GM12873 (cell line): ENCODE data around the gene SLC26A4.

Experiments
- TF ChIP-seq, protein P1 (sequence below): IDR thresholded peaks from 2 replicates; pipeline ENCODE4 v1.5.1; 2012; ENCODE audit warnings: low read depth, mild to moderate bottlenecking, moderate library complexity, low read length, control low read depth; ENCODE audit not compliant: insufficient read depth; ENCODE audit errors: missing control alignments

The SLC26A4 gene

DNA sequence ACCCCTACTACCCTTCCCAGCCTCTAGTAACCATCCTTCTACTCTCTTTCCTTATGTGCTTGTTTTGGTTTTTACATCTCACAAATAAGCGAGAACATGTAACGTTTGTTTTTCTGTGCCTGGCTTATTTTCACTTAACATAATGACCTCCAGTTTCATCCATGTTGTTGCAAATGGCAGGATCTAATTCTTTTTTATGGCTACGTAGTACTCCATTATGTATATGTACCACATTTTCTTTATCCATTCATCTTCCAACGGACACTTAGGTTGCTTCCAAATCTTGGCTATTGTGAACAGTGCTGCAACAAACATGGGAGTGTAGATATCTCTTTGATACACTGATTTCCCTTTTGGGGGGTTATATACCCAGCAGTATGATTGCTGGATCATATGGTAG is 33.6 kb upstream of the SLC26A4 start:
- TF ChIP-seq, protein P1, sequence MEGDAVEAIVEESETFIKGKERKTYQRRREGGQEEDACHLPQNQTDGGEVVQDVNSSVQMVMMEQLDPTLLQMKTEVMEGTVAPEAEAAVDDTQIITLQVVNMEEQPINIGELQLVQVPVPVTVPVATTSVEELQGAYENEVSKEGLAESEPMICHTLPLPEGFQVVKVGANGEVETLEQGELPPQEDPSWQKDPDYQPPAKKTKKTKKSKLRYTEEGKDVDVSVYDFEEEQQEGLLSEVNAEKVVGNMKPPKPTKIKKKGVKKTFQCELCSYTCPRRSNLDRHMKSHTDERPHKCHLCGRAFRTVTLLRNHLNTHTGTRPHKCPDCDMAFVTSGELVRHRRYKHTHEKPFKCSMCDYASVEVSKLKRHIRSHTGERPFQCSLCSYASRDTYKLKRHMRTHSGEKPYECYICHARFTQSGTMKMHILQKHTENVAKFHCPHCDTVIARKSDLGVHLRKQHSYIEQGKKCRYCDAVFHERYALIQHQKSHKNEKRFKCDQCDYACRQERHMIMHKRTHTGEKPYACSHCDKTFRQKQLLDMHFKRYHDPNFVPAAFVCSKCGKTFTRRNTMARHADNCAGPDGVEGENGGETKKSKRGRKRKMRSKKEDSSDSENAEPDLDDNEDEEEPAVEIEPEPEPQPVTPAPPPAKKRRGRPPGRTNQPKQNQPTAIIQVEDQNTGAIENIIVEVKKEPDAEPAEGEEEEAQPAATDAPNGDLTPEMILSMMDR: no peak

DNA sequence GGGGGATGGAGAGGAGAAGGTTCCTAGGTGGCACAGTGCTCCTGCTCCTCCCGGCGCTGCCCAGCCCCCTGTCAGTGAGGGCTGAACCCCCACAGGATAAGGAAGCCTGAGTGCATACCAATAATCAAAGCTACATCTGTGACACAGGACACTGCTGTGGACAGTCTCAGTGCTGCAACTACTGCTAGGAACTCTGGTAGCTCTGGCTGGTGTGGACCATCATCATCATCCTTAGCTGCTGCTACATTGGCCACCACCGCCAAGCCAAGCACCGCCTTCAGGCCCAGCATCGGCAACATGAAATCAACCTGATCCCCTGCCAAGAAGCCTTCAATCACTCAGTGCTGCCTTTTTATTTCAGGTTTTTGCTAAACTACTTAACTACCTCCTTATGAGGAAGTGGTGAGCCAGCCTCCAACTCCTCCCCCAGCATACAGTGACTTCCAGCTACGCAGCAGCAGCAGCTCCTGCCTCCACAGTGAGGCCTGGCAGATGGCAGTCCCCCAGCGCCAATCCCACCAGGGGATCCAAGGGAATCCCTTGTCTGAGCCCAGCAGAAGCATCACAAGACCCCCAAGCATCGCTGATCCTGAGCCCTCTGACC is 32.1 kb upstream of the SLC26A4 start:
- TF ChIP-seq, protein P1: no peak

DNA sequence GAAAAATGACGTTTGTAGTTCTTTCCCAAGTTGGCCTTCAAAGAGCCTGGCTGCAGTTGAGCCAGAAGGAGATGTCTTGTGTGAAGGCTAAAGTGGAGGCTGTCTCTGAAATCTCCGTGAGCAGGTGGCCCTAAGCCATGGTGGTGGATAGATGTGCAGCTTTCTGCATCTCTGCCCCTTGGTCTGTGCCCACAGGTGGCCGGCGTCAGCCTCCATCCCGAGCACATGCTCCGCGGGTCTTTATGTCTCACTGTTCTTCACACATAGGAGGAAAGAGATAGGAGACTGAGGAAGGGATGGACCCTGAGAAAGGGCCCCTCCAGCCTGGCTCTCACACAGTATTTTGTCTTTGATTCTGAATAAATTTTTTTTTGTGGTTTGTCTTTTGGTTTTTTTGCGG is 30.3 kb upstream of the SLC26A4 start:
- TF ChIP-seq, protein P1: no peak

DNA sequence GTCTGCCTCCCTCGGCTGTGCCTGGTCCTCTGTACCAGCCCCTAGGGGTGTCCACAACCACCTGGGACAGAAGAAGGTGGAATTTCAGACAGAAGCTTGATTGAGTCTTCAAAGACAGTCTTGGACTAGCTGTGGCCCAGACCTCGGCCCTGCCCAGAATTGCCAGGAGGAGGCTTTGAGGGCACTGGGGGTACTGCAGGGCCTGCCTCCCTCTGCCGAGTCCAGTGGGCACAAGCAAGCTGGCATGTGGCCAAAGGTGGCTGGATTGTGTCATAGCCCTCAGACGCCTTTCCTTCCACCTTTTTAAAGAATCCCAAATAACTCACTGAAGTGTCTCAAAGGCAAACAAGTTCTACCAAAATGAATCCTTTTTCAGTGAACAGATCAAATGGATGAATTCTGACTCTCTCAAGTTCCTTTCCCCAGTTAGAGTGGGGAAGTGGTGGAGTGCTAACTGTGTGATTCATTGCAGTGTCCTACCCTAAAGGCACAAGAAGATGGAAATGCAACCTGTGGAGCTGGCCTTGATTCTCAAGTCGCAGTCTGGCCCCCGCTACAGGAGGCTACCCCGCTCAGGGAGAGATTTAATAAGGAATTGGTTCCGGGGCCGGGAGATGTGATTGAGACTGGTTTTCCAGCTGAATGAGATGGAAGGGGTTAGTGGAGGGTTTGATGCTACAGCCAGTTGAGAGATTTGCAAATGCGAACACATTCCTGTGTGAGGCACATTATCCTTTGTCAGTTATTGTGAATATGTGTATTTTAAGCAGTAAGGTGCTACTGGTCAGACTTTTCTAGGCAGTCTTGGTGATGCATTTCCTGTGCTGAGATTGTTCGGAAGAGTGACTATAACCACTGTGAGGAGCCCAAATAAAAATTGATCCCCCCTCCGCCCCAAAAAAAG is 28.8 kb upstream of the SLC26A4 start:
- TF ChIP-seq, protein P1: no peak

DNA sequence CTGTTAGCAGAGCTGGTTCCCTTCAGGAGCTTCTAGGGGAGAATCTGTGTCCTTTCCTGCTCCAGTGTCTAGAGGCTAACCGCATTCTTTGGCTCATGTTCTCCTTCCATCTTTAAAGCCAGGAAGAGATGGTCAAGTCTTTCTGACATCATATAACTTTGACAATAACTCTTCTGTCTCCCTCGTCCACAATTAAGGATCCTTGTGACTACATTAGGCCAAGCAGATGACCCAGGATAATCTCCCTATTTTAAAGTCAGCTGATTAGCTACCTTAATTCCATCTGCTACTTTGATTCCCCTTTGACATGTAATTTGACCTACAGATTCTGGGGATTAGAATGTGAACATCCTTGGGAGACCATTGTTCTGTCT is 28.1 kb upstream of the SLC26A4 start:
- TF ChIP-seq, protein P1: no peak

DNA sequence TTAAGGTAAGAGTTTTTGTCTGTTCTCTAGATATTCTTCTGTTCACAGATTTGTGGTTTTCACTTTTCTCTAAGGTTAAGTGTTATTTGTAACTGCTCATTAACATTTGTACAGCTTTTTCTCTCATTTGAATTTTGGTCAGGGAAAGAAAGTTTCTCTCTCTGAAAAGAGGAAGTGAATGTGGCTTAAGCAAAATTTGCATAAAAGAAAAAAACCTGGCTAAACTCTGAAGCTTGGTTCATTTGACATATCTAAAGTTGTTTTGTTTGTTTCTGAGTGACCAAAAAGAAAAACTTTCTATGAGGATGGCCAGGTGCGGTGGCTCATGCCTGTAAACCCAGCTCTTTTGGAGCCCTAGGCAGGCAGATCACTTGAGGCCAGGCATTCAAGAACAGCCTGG is 22.0 kb upstream of the SLC26A4 start:
- TF ChIP-seq, protein P1: no peak

DNA sequence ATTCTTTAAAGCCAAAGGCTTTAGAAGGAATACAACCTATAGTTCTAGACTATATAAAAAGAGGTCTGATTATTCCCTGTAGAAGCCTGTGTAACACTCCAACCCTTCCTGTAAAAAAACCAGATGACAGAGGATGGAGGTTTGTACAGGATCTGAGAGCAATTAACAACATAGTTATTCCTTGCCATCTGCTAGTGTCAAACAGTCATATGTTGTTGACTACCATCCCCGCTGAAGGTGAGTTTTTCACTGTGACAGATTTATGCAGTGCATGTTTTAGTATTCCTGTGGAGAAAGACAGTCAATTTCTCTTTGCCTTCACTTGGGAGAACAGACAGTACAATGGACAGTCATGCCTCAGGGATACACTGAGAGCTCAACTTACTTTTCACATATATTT is 19.0 kb upstream of the SLC26A4 start:
- TF ChIP-seq, protein P1: no peak
